MCF 10A (cell line): ENCODE measurements around the gene BLOC1S3. TPM values are rescaled to one million over a fixed set of nuclear protein-coding genes. Genes with fewer than 3 reads are reported as not detected.

Source experiments
- BruUV-seq: library from RNA; stranded (reverse); fragments of 400-500 nt; replicated peaks from 2 replicates; lab custom pipeline; 2021; lab: Mats Ljungman, UMichigan
- CTCF ChIA-PET: fragments of 300-600 bp; sonication (Branson Sonifier 250); formaldehyde crosslinking; extraction: SDS; loops from one replicate; lab custom pipeline; 2021; ENCODE audit warnings: antibody characterized with exemption, inconsistent platforms; lab: Yijun Ruan, JAX
- POLR2A ChIA-PET: fragments of 300-600, 350-650 bp; sonication (Branson Sonifier 250); formaldehyde crosslinking; extraction: SDS; loops from one replicate; lab custom pipeline; 2020; ENCODE audit warnings: antibody characterized with exemption, inconsistent platforms; lab: Yijun Ruan, JAX
- DNase-seq: peaks from one replicate; pipeline ENCODE4 v3.0.0-alpha.2; 2018; ENCODE audit not compliant: unreplicated experiment
- H3K27ac Mint-ChIP-seq: one replicate; pipeline ENCODE4 v1.8.0; 2022; ENCODE audit warnings: mild to moderate bottlenecking, low read depth, mixed read lengths; ENCODE audit not compliant: unreplicated experiment
- H3K27me3 Mint-ChIP-seq: one replicate; pipeline ENCODE4 v1.8.0; 2022; ENCODE audit warnings: mixed read lengths; ENCODE audit not compliant: insufficient read depth, unreplicated experiment
- H3K36me3 Mint-ChIP-seq: one replicate; pipeline ENCODE4 v1.8.0; 2022; ENCODE audit warnings: mild to moderate bottlenecking, moderate library complexity, mixed read lengths; ENCODE audit not compliant: insufficient read depth, unreplicated experiment
- H3K4me1 Mint-ChIP-seq: one replicate; pipeline ENCODE4 v1.8.0; 2022; ENCODE audit warnings: mixed read lengths; ENCODE audit not compliant: insufficient read depth, unreplicated experiment
- H3K4me3 Mint-ChIP-seq: one replicate; pipeline ENCODE4 v1.8.0; 2022; ENCODE audit warnings: mild to moderate bottlenecking, moderate library complexity, mixed read lengths; ENCODE audit not compliant: unreplicated experiment
- H3K9me3 Mint-ChIP-seq: one replicate; pipeline ENCODE4 v1.8.0; 2022; ENCODE audit warnings: mixed read lengths; ENCODE audit not compliant: unreplicated experiment
- intact Hi-C: fragments of 100-400 bp; cut with micrococcal nuclease; formaldehyde crosslinking; loops from 2 replicates; pipeline ENCODE4 v1.14.1; 2022
- total RNA-seq: library from RNA; stranded (reverse); gene quantifications from 2 replicates; pipeline ENCODE4 v1.2.3, GENCODE V29; 2022
- TF ChIP-seq, protein P1 (sequence below): fragments of 200-600 bp; IDR thresholded peaks from one replicate; pipeline ENCODE4 v1.8.0; 2022; ENCODE audit warnings: antibody characterized with exemption, mild to moderate bottlenecking; ENCODE audit not compliant: unreplicated experiment

The BLOC1S3 gene
- total RNA-seq, 1 experiment from 2014 or later, result 14.0 TPM

DNA sequence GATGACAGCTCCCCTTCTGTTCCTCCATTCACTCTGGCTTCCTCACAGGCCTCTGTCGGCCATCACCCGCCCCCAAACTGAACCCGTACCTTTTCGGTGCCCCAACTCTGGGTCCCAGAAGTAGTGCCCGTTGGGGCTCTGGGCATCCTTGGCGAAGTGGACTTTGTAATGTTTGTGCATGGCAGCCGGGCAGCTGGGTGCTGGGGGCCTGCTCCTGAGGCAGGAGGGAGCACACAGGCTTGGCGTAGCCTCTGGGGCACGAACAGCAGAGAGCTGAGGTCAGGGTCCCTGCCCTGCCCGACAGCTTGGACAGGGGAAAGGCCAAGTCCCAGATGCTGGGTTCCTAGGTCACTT lies 18.6 kb upstream of the BLOC1S3 start:
- H3K27ac Mint-ChIP-seq, result no peak overlapping the region
- BruUV-seq, result no TSS peak
- H3K9me3 Mint-ChIP-seq, result no peaks in the 10 kb centered on the region
- ChIA-PET POLR2A (interaction anchor here (0.6 to 2.5 kb wide), 3 partner anchors 18 to 127 kb away, joined by 3 to 11 read pairs (median 3); partner anchors contain the start of genes BLOC1S3, CLASRP and TRAPPC6A), CTCF (interaction anchor here (0.8 kb wide), 1 partner anchor 11 kb away, joined by 3 read pairs; no protein-coding TSS in a partner anchor)
- no peak overlapping the region for H3K4me3 Mint-ChIP-seq
- DNase-seq, result no peak
- intact Hi-C loops, result loop anchor here (5.0 kb wide), 1 partner anchor 87 kb away; the partner anchor contains the start of gene EXOC3L2
- H3K27me3 Mint-ChIP-seq, result no peaks in the 10 kb centered on the region
- peaks cover 22% of the 10 kb centered on the region for H3K4me1 Mint-ChIP-seq
- TF ChIP-seq, protein P1, sequence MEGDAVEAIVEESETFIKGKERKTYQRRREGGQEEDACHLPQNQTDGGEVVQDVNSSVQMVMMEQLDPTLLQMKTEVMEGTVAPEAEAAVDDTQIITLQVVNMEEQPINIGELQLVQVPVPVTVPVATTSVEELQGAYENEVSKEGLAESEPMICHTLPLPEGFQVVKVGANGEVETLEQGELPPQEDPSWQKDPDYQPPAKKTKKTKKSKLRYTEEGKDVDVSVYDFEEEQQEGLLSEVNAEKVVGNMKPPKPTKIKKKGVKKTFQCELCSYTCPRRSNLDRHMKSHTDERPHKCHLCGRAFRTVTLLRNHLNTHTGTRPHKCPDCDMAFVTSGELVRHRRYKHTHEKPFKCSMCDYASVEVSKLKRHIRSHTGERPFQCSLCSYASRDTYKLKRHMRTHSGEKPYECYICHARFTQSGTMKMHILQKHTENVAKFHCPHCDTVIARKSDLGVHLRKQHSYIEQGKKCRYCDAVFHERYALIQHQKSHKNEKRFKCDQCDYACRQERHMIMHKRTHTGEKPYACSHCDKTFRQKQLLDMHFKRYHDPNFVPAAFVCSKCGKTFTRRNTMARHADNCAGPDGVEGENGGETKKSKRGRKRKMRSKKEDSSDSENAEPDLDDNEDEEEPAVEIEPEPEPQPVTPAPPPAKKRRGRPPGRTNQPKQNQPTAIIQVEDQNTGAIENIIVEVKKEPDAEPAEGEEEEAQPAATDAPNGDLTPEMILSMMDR, result no peak
- peaks cover 5% of the 10 kb centered on the region for H3K36me3 Mint-ChIP-seq

DNA sequence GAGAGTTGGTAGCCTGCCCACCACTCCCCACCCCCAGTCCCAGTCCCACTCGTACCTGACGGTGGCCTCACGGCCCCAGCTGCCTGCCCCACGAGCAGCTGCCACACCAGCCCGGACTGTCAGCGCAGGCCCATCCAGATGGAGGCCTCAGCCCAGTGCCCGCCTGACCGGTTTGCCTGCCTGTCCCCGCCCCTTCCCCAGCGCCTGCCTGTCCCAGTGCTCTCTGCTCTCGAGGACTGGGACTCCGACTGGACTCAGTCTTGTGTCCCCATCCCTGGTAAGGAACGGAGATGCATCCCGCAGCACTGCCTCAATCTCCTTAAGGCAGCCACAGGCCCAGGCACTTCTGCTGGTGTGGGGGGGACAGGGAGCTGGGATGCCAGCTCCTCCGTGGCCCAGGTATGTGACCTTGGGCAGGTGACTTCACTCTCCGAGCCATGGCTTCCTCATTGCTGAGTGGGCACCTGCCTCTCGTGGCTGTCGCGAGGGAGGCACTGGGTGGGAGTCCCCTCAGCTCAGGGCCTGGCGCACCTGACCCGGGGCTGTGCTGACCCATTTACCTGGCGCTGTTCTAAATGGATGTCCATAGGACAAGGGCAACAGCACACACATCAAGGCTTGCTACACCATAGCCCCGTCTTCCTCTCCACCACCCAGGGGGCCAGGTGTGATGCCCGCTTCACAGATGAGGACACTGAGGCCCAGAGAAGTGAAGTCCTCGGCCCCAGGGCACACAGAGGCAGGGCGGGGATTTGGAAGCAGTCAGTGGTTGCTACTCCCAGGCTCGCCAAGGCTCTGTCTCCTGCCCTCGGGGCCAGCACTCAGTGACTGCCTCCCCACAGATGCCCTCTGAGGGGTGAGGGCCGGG lies 17.5 kb upstream of the BLOC1S3 start, which contains the start of gene NKPD1:
Gene NKPD1, minus strand, starts transcription at position 113 of the 868 bp plus-strand sequence. CDS start 832 bp downstream, outside the sequence.
- BruUV-seq, result no TSS peak
- ChIA-PET CTCF (interaction anchor here (0.6 to 0.8 kb wide), 2 partner anchors 12 to 30 kb away, joined by 3 to 4 read pairs; no protein-coding TSS in a partner anchor), POLR2A (interaction anchor here (0.7 to 2.5 kb wide), 2 partner anchors 17 to 122 kb away, joined by 3 to 11 read pairs; partner anchors contain the start of genes BLOC1S3, CLASRP and TRAPPC6A)
- no peak within 1 kb of the TSS for H3K4me3 Mint-ChIP-seq
- DNase-seq, result no peak
- intact Hi-C loops, result loop anchor here (5.0 kb wide), 1 partner anchor 86 kb away; the partner anchor contains the start of gene EXOC3L2
- H3K4me1 Mint-ChIP-seq, result peaks cover 27% of the 10 kb centered on the region
- no peaks in the 10 kb centered on the region for H3K9me3 Mint-ChIP-seq
- TF ChIP-seq, protein P1, result no peak
- H3K27ac Mint-ChIP-seq, result no peak within 1 kb of the TSS
- H3K36me3 Mint-ChIP-seq, result no peaks in the 10 kb centered on the region
- H3K27me3 Mint-ChIP-seq, result no peaks in the 10 kb centered on the region

DNA sequence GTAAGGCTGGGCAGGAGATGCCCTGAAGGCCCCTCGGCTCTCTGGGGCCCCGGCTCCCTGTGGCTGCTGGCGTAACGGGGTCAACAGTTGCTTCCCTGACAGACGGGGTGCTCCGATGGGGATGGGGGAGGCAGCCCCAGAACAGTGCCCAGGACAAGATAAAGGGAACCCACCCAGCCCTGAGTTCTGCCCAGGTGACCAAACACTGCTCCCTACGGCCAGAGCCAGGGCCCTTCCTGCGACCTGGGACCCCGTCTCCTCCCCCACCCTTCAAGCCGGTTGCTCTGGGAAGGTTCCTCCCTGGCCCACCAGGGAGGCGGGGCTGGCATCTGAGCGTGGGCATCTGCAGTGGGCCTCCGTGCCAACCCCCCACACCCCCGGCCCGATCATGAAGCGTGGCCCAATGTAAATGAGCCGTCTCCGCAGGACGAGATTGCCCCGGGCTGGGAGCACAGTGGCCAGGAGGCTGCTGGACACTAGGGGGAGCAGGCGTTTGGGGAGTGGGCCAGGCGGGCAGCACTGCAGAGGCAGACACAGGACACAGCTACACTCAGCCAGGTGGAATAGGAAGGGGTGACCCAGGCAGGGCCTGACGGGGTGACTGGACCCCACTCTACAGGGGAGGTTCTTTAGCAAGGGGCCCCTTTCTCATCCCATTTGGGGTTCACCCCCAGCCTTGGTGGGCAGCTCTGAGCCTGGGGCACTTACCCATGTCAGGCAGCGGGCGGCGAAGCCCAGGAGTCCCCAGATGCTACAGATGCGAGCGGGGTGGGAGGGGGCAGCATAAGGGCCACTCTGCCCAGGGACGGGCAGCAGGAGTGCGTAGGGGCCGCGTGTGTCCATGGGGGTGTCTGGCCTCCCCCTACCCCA lies 16.6 kb upstream of the BLOC1S3 start:
- POLR2A ChIA-PET, result interaction anchor here (0.7 to 4.2 kb wide), 3 partner anchors 16 to 85 kb away, joined by 4 to 47 read pairs (median 11); partner anchors contain the start of genes BLOC1S3 and TRAPPC6A

More for the DNA sequence above, 16.6 kb upstream of the BLOC1S3 start:
- CTCF ChIA-PET, result interaction anchor here (0.6 to 1.4 kb wide), 5 partner anchors 16 to 351 kb away, joined by 3 to 5 read pairs (median 3); partner anchors contain the start of gene TRAPPC6A
- H3K4me1 Mint-ChIP-seq, result peaks cover 27% of the 10 kb centered on the region
- TF ChIP-seq, protein P1, result peak; percentile 24
- no peaks in the 10 kb centered on the region for H3K9me3 Mint-ChIP-seq
- BruUV-seq, result no TSS peak
- H3K36me3 Mint-ChIP-seq, result no peaks in the 10 kb centered on the region
- no peak overlapping the region for H3K27ac Mint-ChIP-seq
- intact Hi-C loops, result loop anchor here (1.0 to 5.0 kb wide), 2 partner anchors 85 to 176 kb away; partner anchors contain the start of gene EXOC3L2
- H3K4me3 Mint-ChIP-seq, result no peak overlapping the region
- no peaks in the 10 kb centered on the region for H3K27me3 Mint-ChIP-seq
- DNase-seq, result no peak
